AG10803 (cell line): ENCODE measurements around the gene KIAA1549.

ENCODE experiments used
- DNase-seq: peaks from one replicate; pipeline ENCODE4 v3.0.0; 2010; ENCODE audit warnings: low read depth
- H3K4me3 ChIP-seq: 2 replicates; pipeline ENCODE4 v1.5.1; 2011; ENCODE audit warnings: mild to moderate bottlenecking, low read length, control low read depth
- CTCF ChIP-seq: conservative IDR thresholded peaks from 2 replicates; pipeline ENCODE4 v1.5.1; 2011; ENCODE audit warnings: mild to moderate bottlenecking, low read length, control low read depth, inconsistent platforms

The KIAA1549 gene

GRCh38 chr7:138926241-138926612 lies 55.0 kb downstream of the KIAA1549 start:
- no peak for DNase-seq
- no peak overlapping the region for H3K4me3 ChIP-seq
- TF ChIP-seq CTCF, result no peak

GRCh38 chr7:138924501-138925225 lies 56.5 kb downstream of the KIAA1549 start:
- no peak for TF ChIP-seq CTCF
- no peak overlapping the region for H3K4me3 ChIP-seq
- no peak for DNase-seq

GRCh38 chr7:138921277-138921676 lies 59.9 kb downstream of the KIAA1549 start:
- no peak for DNase-seq
- H3K4me3 ChIP-seq, result no peak overlapping the region
- TF ChIP-seq CTCF, result no peak

- TF ChIP-seq CTCF, result no peak
- DNase-seq, result no peak
- no peak overlapping the region for H3K4me3 ChIP-seq
Observed at GRCh38 chr7:138919911-138920310, 61.3 kb downstream of the KIAA1549 start.

GRCh38 chr7:138919216-138919615 lies 62.0 kb downstream of the KIAA1549 start:
- TF ChIP-seq CTCF, result no peak
- peak; percentile 22 for DNase-seq
- H3K4me3 ChIP-seq, result no peak overlapping the region

GRCh38 chr7:138918756-138919155 lies 62.4 kb downstream of the KIAA1549 start:
- TF ChIP-seq CTCF, result no peak
- DNase-seq, result no peak
- no peak overlapping the region for H3K4me3 ChIP-seq

GRCh38 chr7:138918176-138918575 lies 63.0 kb downstream of the KIAA1549 start:
- no peak for TF ChIP-seq CTCF
- no peak for DNase-seq
- no peak overlapping the region for H3K4me3 ChIP-seq
